RPMI8226 (cell line): ENCODE data around the gene FAM241B.

Experiments used
- DNase-seq: peaks from one replicate; pipeline ENCODE4 v3.0.0-alpha.2; 2015

The FAM241B gene, protein sequence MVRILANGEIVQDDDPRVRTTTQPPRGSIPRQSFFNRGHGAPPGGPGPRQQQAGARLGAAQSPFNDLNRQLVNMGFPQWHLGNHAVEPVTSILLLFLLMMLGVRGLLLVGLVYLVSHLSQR

GRCh38 chr10:69629897-69630650, at the start of gene FAM241B:
Gene FAM241B (plus strand): TSS chr10:69630247. CDS start chr10:69631744, 1,497 bp downstream.
- peak; percentile 54 for DNase-seq

DNA sequence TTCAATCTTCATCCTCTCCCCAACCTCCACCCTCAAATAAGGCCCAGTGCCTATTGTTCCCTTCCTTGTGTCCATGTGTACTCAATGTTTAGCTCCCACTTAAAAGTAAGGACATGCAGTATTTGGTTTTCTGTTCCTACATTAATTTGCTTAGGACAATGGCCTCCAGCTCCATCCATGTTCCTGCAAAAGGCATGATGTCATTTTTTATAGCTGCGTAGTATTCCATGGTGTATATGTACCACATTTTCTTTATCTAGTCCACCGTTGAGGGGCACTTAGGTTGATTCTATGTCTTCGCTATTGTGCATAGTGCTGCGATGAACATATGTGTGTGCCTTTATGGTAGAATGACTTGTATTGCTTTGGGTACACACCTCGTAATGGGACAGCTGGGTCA, 49.6 kb upstream of the FAM241B start:
- no peak for DNase-seq

GRCh38 chr10:69583106-69583505, 46.9 kb upstream of the FAM241B start:
- no peak for DNase-seq

GRCh38 chr10:69584624-69585023, 45.4 kb upstream of the FAM241B start:
- no peak for DNase-seq

- DNase-seq = no peak
Measured at GRCh38 chr10:69588358-69588757, 41.7 kb upstream of the FAM241B start.

GRCh38 chr10:69600761-69601330, 29.2 kb upstream of the FAM241B start:
- DNase-seq = no peak

DNA sequence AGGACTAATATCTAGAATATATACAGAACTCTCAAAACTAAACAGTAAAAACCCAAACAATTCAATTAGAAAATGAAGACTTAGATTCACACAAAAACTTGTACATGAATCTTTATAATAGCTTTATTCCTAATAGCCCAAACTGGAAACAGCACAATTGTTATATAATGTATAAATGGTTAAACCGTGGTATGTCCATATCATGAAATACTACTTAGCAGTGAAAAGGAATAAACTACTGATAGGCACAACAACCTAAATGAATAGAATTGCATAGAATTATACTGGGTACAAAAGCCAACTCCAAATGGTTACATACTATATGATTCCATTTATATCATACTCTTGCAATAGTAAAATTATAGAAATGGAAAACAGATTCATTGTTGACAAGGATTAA, 21.0 kb upstream of the FAM241B start:
- DNase-seq = no peak

DNA sequence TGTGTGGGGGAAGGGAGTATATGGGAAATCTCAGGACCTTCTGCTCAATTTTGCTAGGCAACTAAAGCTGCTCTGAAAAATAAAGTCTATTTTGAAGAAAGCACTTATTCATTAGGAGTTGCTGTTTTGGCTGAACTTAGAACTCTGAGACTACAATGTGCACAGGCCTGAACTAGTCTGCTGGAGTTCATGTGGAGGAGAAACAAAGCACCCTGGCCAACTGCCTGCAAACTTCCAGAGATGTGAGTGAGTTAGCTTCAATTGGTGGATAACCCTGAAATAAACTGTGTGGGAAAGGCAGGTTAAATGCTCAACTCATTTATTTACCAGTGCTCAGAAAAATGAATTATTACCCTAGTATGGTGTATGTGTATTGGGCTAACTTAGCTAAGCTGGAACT, 17.3 kb upstream of the FAM241B start:
- no peak for DNase-seq

- DNase-seq = no peak
Measured at GRCh38 chr10:69614130-69614529, 15.9 kb upstream of the FAM241B start.

GRCh38 chr10:69616358-69616757, 13.7 kb upstream of the FAM241B start:
- no peak for DNase-seq

DNA sequence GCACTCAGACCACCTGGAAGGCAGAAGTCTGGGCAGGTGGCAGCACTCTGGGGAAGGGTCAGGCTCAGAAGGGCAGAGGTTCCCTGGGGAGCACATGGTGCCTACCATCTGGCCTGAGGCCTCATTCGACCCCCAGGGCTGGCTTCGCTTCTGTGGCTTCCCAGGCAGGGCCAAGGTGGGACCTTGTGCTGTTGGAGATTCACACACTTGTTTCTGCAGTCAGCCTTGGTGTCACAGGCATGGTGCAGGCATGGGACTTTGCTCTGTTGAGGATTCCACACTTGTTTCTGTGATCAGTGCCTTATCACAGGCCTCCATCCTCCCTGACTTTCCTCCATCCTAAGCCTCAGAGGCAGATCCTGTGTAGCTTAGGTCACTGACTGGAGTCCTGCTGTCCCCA, 11.3 kb upstream of the FAM241B start:
- DNase-seq = no peak

DNA sequence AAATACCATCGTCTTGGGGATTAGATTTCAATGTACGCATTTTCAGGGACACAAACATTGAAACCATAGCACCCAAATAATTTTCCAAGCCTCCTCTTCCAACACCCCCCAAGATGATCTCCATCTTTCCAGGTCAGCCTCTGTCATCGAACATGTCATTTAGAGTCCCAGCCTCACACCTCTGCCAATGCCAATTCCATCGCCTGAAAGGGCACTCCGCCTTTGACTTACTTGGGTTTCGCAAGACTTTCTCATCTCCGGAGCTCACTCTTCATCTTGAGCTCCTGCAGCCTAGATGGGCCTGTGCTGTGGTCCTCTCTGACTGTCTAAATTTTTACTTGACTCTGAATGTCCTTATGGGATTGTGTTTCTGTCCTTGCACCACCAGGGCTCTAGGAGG, 10.4 kb upstream of the FAM241B start:
- no peak for DNase-seq

GRCh38 chr10:69620625-69621024, 9.4 kb upstream of the FAM241B start:
- DNase-seq = no peak

DNA sequence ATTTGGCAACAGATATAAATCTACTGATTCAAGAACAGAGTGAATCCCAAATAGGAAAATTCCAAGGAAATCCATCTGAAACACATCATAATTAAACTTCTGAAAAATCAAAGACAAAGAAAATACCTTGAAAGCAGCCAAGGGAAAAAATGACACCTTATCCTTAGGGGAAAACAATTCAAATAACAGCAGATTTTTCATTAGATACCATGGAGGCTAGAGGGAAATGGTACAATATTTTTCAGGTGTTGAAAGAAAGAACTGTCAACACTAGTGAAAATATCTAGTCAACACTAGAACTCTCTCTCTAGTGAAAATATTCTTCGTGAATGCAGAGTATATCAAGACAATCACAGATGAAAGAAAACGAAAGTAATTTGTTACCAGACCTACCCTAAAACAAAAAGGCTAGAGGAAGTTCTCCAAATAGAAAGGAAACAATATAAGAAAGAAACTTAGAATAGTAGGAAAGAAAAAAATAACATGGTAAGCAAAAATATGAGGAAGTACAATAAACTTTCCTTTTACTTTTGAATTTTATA, 5.7 kb upstream of the FAM241B start:
- DNase-seq = no peak

GRCh38 chr10:69626826-69627225, 3.2 kb upstream of the FAM241B start:
- DNase-seq = no peak

- no peak for DNase-seq
Measured at GRCh38 chr10:69628891-69629290, 1.2 kb upstream of the FAM241B start.

GRCh38 chr10:69629519-69629896, 539 bp upstream of the FAM241B start:
- no peak for DNase-seq

- no peak for DNase-seq
Measured at GRCh38 chr10:69630651-69631400, 779 bp downstream of the FAM241B start.

- DNase-seq = no peak
Measured at GRCh38 chr10:69631566-69631965, 1.5 kb downstream of the FAM241B start.

DNA sequence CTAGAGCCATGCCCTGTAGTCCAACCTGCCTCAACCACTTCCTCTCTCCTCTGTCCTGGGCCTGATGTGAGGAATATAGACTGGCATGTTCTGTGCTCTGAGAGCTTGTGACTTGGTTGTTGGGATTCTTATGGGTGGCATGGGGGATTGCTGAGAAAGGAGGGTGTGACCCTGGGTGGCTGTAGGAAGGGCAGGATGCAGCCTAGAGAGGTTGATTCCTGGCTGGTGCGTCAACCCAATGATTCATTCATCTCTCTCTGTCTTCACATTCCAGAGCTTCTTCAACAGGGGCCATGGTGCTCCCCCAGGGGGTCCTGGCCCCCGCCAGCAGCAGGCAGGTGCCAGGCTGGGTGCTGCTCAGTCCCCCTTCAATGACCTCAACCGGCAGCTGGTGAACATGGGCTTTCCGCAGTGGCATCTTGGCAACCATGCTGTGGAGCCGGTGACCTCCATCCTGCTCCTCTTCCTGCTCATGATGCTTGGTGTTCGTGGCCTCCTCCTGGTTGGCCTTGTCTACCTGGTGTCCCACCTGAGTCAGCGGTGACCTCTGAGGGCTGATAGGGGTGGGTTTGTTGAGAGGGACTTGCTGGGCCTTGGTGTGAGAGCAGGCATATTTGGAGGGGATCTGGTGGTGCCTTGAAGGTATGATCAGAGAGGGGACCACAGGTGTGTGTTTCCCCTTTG, 2.6 kb downstream of the FAM241B start:
- DNase-seq = no peak

DNA sequence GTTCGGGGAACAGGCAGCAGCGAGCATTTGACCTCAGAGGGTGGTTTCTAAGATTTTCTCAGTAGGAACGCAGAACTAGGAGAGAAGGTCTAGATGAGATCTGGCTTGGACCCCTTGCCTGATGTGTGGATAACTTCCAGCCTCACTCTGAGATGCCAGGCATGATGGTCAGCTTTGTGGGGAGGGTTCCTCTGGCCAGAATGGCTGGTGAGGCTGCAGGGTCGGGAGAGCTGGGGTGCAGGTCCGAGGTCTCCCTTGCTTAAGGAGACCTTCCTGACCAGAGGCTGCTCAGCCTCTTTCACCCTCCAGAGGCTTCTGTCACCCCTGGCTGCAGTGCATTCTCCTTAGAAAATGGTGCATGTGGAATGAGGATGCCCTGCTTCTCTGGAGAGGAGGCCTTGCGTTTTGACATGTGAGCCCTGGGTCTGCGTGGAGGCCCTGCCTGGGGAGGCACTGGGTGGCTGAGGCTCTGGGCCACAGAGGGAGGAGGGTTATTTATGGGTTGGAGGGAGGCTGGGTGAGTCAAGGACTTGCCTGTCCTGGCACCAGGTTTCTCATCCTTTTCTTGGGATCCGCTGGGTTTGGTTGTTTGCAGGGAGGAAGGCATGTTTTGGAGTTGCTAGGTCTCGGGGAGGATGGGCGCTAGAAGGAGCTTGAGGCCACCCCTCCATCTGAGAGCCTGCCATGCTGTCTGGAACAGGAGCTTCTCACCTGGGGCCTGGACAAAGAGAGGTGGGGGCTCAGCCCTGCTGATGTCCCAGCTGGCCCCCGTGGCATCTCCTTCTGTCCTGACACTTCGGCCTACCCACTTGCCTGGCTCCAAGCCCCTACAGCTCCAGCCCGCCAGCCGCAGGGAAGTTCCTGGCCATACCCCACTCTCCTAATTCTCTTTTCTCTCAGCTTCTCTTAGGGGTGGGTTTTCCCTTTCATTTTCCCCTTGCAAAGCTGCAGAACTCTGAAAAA, 3.9 kb downstream of the FAM241B start:
- DNase-seq = no peak
